Measurements from ENCODE around the gene CCNH.

CCNH gene

DNA sequence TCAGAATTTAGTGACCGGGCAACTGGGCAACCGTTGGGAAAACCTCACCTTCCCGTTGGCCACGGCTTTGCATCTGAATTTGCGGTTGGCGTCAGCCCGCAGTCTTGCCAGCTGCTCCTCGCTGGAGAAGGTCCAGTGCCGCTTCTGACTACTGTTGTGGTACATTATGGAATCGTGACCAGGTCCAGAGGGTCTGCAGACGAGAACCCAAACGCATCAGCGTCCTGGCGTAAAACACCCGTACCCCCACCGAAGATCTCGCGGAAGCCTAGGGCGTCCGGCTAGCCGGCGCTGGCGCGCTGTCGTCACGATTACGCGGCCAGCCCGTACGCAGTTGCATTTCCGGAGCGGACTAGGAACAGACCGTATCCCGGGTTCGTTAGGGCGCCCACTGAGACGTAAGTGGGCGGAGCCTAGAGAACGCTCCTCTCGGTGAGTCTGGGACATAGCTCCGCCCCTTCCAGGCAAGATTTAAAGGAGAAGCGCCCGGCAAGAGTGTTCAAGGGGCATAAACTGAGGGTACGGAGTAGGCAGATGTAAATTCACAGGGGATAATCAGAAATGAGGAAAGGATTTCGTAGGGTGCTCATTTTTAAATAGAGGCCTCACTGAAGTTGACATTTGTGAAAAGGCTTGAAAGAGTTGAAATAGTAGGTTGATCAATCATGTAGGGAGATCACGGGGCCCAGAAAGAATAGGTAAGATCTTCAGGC is at the start of gene CCNH:
Gene CCNH (minus strand): TSS at position 301 of the 713 bp plus-strand sequence. CDS start 136 bp downstream, at position 165.
- TF ChIP-seq, protein P1, sequence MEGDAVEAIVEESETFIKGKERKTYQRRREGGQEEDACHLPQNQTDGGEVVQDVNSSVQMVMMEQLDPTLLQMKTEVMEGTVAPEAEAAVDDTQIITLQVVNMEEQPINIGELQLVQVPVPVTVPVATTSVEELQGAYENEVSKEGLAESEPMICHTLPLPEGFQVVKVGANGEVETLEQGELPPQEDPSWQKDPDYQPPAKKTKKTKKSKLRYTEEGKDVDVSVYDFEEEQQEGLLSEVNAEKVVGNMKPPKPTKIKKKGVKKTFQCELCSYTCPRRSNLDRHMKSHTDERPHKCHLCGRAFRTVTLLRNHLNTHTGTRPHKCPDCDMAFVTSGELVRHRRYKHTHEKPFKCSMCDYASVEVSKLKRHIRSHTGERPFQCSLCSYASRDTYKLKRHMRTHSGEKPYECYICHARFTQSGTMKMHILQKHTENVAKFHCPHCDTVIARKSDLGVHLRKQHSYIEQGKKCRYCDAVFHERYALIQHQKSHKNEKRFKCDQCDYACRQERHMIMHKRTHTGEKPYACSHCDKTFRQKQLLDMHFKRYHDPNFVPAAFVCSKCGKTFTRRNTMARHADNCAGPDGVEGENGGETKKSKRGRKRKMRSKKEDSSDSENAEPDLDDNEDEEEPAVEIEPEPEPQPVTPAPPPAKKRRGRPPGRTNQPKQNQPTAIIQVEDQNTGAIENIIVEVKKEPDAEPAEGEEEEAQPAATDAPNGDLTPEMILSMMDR (IDR thresholded peaks at IDR 0.05; ENCODE audit: insufficient read depth, missing control alignments) = no peak
- DNase-seq (ENCODE audit: insufficient read length, low spot score) (peak; percentile 54), FAIRE-seq (peak; percentile 79)

DNA sequence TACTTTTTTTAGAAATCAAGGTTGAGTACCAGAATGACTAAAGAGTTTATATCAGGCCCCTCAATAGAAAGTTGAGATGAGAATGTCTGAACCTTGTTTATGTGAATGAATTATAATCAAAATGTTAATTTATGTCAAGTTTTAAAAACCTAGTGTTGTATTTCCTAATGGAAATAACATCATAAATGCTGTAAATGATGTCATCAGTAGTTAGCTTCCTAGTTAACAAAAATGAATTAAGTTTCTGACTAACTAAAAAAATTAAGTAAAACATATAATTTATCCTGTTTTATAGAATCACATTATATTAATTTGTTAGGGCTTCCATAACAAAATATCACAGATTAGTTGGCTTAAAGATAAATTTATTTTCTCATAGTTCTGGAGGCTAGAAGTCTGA is 45.0 kb upstream of the CCNH start:
- no peak for FAIRE-seq
- TF ChIP-seq, protein P1 (IDR thresholded peaks at IDR 0.05; ENCODE audit: insufficient read depth, missing control alignments) = no peak
- DNase-seq (ENCODE audit: insufficient read length, low spot score) = no peak

DNA sequence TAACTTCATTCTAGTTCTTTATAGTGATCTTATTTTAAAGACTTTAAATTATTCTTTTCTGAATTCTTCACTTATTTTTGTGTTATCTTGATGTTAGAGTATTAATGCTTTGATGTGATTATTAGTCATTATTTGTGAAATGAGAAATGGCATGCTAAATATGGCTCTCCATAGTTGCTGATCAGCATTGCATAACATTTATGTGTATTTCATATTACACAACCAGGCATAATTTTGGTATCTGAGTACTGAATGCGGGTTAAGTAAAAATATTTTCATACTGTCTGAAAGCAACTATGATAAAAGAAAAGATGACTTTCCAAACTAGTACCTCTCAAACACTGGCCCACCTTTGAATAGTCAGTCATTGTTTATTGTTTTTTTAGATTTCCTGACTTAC is 41.1 kb upstream of the CCNH start:
- FAIRE-seq (no peak), DNase-seq (ENCODE audit: insufficient read length, low spot score) (no peak)
- TF ChIP-seq, protein P1 (IDR thresholded peaks at IDR 0.05; ENCODE audit: insufficient read depth, missing control alignments) = no peak

DNA sequence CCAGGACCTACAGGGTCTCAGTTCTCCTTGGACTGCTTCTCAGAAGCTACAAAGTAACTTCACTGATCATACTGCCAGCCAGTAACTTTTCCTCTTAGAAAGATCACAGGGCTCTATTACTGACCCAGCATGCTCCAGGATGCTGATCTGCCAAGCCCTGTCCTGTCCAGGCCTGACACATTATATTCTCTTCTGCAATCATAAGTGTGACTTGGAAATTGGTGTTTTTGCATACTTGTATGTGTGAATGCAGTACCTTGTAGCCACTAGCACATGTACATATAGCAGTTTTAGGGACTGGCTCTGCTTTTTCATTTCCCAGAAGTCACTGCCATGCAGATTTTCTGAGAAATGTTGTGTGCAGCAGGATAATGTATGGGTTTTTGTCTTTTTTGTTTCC is 40.1 kb upstream of the CCNH start:
- no peak for DNase-seq (ENCODE audit: insufficient read length, low spot score)
- no peak for FAIRE-seq
- TF ChIP-seq, protein P1 (IDR thresholded peaks at IDR 0.05; ENCODE audit: insufficient read depth, missing control alignments) = no peak

DNA sequence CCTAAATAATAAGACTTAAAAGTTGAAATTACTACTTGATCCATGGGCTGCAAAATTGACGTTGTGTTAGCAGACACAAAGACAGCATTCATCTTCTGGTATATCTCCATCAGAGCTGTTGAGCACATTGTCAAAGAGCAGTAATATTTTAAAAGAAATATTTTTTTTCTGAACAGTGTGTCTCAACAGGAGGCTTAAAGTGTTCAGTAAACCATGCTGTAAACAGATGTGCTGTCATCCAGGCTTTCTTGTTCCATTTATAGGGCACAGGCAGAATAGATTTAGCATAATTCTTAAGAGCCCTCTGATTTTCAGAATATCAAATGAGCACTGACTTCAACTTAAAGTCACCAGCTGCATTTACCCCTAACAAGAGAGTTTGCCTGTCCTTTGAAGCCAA is 29.7 kb upstream of the CCNH start:
- TF ChIP-seq, protein P1 (IDR thresholded peaks at IDR 0.05; ENCODE audit: insufficient read depth, missing control alignments) = no peak
- no peak for DNase-seq (ENCODE audit: insufficient read length, low spot score)
- FAIRE-seq = no peak

DNA sequence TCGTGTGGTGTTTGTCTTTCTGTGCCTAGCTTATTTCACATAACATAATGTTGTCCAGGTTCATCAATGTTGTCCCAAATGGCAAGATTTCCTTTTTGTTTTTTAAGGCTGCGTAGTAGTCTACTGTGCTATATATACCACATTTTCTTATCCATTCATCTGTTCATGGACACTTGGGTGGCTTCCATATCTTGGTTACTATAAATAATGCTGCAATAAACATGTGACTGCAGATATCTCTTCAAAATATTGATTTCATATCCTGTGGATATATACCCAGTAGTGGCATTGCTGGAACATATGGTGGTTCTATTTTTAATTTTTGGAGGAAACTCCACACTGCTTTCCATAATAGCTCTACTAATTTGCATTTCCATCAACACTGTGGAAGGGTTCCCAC is 25.5 kb upstream of the CCNH start:
- DNase-seq (ENCODE audit: insufficient read length, low spot score) = no peak
- TF ChIP-seq, protein P1 (IDR thresholded peaks at IDR 0.05; ENCODE audit: insufficient read depth, missing control alignments) = no peak
- no peak for FAIRE-seq

DNA sequence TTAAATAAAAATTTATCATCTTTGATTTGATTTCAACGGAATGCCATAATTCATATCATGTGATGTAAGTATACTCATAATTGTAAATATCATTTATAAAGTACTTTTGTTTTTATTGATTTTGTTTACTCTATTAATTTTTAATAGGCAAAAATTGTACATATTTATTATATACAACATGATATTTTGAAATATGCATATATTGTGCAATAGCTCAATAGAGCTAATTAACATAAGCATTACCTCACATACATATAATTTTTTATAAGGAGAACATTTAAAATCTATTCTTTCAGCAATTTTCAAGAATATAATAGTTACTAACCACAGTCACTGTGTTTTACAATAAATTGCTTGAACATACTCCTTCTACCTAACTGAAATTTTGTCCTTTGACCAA is 25.0 kb upstream of the CCNH start:
- TF ChIP-seq, protein P1 (IDR thresholded peaks at IDR 0.05; ENCODE audit: insufficient read depth, missing control alignments) = no peak
- FAIRE-seq (no peak), DNase-seq (ENCODE audit: insufficient read length, low spot score) (no peak)
